H1 (cell line): ENCODE data around the gene CBFA2T2. TPM values are rescaled to one million over a fixed set of nuclear protein-coding genes. Genes with fewer than 3 reads are reported as not detected.
A peak's percentile ranks its signal among the peaks of the same experiment; 100 is the strongest.

Source experiments
- CTCF ChIA-PET: fragments of 300-600 bp; sonication (Branson Sonifier 250); formaldehyde crosslinking; loops from one replicate; lab custom pipeline; 2021; ENCODE audit not compliant: partially characterized antibody; lab: Charles Lee
- POLR2A ChIA-PET: fragments of 300-600 bp; sonication (Branson Sonifier 250); formaldehyde crosslinking; loops from one replicate; lab custom pipeline; 2021; ENCODE audit warnings: inconsistent platforms; ENCODE audit not compliant: partially characterized antibody; lab: Charles Lee
- DNase-seq, 2 experiments: peaks; one replicate each; pipeline versions ENCODE4 v3.0.0 to v3.0.0-alpha.2; 2010 to 2022; ENCODE audit warnings: low spot score in 2 of 2, low read depth in 1 of 2, mixed read lengths in 1 of 2
- FAIRE-seq: peaks from 2 replicates; lab custom pipeline; 2011; peaks lifted over from hg19 to GRCh38; lab: Jason Lieb, UNC
- H2AFZ ChIP-seq: 2 replicates; pipeline ENCODE4 v1.8.1; 2012; ENCODE audit warnings: low read length, inconsistent platforms
- H2AK5ac ChIP-seq: 2 replicates; pipeline ENCODE4 v1.6.1; 2013; ENCODE audit warnings: low read depth, low read length
- H2BK120ac ChIP-seq: replicated peaks from 2 replicates; pipeline ENCODE3; 2013; ENCODE audit warnings: low read depth, low read length, inconsistent platforms
- H2BK12ac ChIP-seq: 2 replicates; pipeline ENCODE4 v1.6.1; 2013; ENCODE audit warnings: low read depth, low read length
- H2BK15ac ChIP-seq: 2 replicates; pipeline ENCODE4 v1.6.1; 2013; ENCODE audit warnings: low read length
- H2BK20ac ChIP-seq: 2 replicates; pipeline ENCODE4 v1.6.1; 2013; ENCODE audit warnings: low read length
- H2BK5ac ChIP-seq: 2 replicates; pipeline ENCODE4 v1.6.1; 2013; ENCODE audit warnings: low read depth, low read length
- H3K14ac ChIP-seq: 2 replicates; pipeline ENCODE4 v1.6.1; 2013; ENCODE audit warnings: inconsistent platforms; ENCODE audit not compliant: insufficient read length
- H3K18ac ChIP-seq: 2 replicates; pipeline ENCODE4 v1.6.1; 2013; ENCODE audit warnings: low read length; ENCODE audit errors: extremely low read depth
- H3K23ac ChIP-seq: 2 replicates; pipeline ENCODE4 v1.6.1; 2013; ENCODE audit warnings: inconsistent platforms; ENCODE audit not compliant: insufficient read length
- H3K23me2 ChIP-seq: 2 replicates; pipeline ENCODE4 v1.6.1; 2013; ENCODE audit warnings: low read depth, low read length
- H3K27ac ChIP-seq: 2 replicates; pipeline ENCODE4 v1.6.1; 2011; ENCODE audit warnings: low read depth, low read length, inconsistent platforms
- H3K27me3 ChIP-seq, 4 experiments: replicated peaks in 1 of 4; 1 replicate in 1 of 4; 2 replicates in 3 of 4; pipeline versions ENCODE4 v1.6.1 to v1.8.1; 2011 to 2013; ENCODE audit warnings: low read length in 3 of 4, mild to moderate bottlenecking in 3 of 4, inconsistent platforms in 2 of 4, mixed read lengths in 2 of 4, moderate library complexity in 1 of 4; ENCODE audit not compliant: control insufficient read depth in 3 of 4, insufficient read depth in 3 of 4; ENCODE audit errors: extremely low read depth in 1 of 4
- H3K36me3 ChIP-seq, 4 experiments: 2 replicates each; pipeline versions ENCODE4 v1.6.1 to v1.8.1; 2011 to 2013; ENCODE audit warnings: mild to moderate bottlenecking in 4 of 4, low read length in 3 of 4, moderate library complexity in 2 of 4, control low read depth in 1 of 4, inconsistent platforms in 1 of 4; ENCODE audit not compliant: insufficient read depth in 4 of 4, control insufficient read depth in 2 of 4
- H3K4ac ChIP-seq: replicated peaks from 2 replicates; pipeline ENCODE3; 2013; ENCODE audit warnings: low read length, low read depth, mixed read lengths, inconsistent platforms; ENCODE audit not compliant: insufficient read length
- H3K4me1 ChIP-seq, 4 experiments: replicated peaks in 1 of 4; 1 replicate in 1 of 4; 2 replicates in 3 of 4; pipeline versions ENCODE4 v1.6.1 to v1.8.1; 2011 to 2013; ENCODE audit warnings: low read length in 3 of 4, inconsistent platforms in 2 of 4, mixed read lengths in 1 of 4; ENCODE audit not compliant: insufficient read depth in 4 of 4, control insufficient read depth in 3 of 4
- H3K4me2 ChIP-seq, 2 experiments: 2 replicates each; pipeline versions ENCODE4 v1.6.1 to v1.8.1; 2011 to 2013; ENCODE audit warnings: low read depth in 2 of 2, low read length in 2 of 2, control low read depth in 1 of 2, inconsistent platforms in 1 of 2, mild to moderate bottlenecking in 1 of 2; ENCODE audit not compliant: insufficient read depth in 1 of 2
- H3K4me3 ChIP-seq, 4 experiments: fragments of 200-600, 300-600 bp in 1 of 4; sonication (generic), shearing (Covaris generic), sonication (Bioruptor Twin) in 1 of 4; 2 replicates each; pipeline versions ENCODE4 v1.5.1 to v1.8.1; 2011 to 2016; ENCODE audit warnings: low read length in 4 of 4, low read depth in 3 of 4, control low read depth in 2 of 4, inconsistent platforms in 2 of 4, mild to moderate bottlenecking in 2 of 4, mixed read lengths in 1 of 4, moderate library complexity in 1 of 4; ENCODE audit not compliant: insufficient read depth in 2 of 4; ENCODE audit errors: extremely low read depth in 1 of 4
- H3K56ac ChIP-seq: replicated peaks from 2 replicates; pipeline ENCODE3; 2013; ENCODE audit warnings: low read depth, mild to moderate bottlenecking, mixed read lengths, low read length, inconsistent platforms; ENCODE audit not compliant: insufficient read length
- H3K79me1 ChIP-seq: 2 replicates; pipeline ENCODE4 v1.6.1; 2013; ENCODE audit warnings: low read depth, low read length, control low read depth
- H3K79me2 ChIP-seq, 2 experiments: 2 replicates each; pipeline versions ENCODE4 v1.6.1 to v1.8.1; 2012 to 2013; ENCODE audit warnings: low read length in 2 of 2, mild to moderate bottlenecking in 2 of 2, inconsistent platforms in 1 of 2; ENCODE audit not compliant: insufficient read depth in 2 of 2, control insufficient read depth in 1 of 2
- H3K9ac ChIP-seq, 4 experiments: replicated peaks in 1 of 4; 1 replicate in 1 of 4; 2 replicates in 3 of 4; pipeline versions ENCODE4 v1.6.1 to v1.8.1; 2011 to 2013; ENCODE audit warnings: low read depth in 3 of 4, low read length in 3 of 4, control low read depth in 2 of 4, mild to moderate bottlenecking in 2 of 4, moderate library complexity in 2 of 4, inconsistent platforms in 1 of 4; ENCODE audit errors: extremely low read depth in 1 of 4
- H3K9me3 ChIP-seq, 2 experiments: 2 replicates each; pipeline versions ENCODE4 v1.6.1 to v1.8.1; 2012 to 2013; ENCODE audit warnings: mild to moderate bottlenecking in 2 of 2, moderate library complexity in 2 of 2, control low read depth in 1 of 2, inconsistent platforms in 1 of 2, low read depth in 1 of 2, low read length in 1 of 2, mixed read lengths in 1 of 2; ENCODE audit not compliant: insufficient read depth in 2 of 2
- H4K20me1 ChIP-seq, 2 experiments: replicated peaks in 1 of 2; 2 replicates each; pipeline versions ENCODE3 to v1.8.1; 2011 to 2013; ENCODE audit warnings: inconsistent platforms in 2 of 2, low read length in 2 of 2, mild to moderate bottlenecking in 1 of 2; ENCODE audit not compliant: insufficient read depth in 2 of 2, control insufficient read depth in 1 of 2
- H4K5ac ChIP-seq: 2 replicates; pipeline ENCODE4 v1.6.1; 2013; ENCODE audit warnings: low read length, low read depth, mixed read lengths, inconsistent platforms; ENCODE audit not compliant: insufficient read length
- H4K8ac ChIP-seq: 2 replicates; pipeline ENCODE4 v1.8.0; 2013; ENCODE audit warnings: mild to moderate bottlenecking, moderate library complexity, low read length, inconsistent platforms; ENCODE audit not compliant: insufficient read depth; ENCODE audit errors: extremely low read depth
- H4K91ac ChIP-seq: replicated peaks from 2 replicates; pipeline ENCODE3; 2013; ENCODE audit warnings: low read length, mixed read lengths, inconsistent platforms; ENCODE audit not compliant: insufficient read length
- BRCA1 ChIP-seq: IDR thresholded peaks from 2 replicates; pipeline ENCODE4 v1.6.1; 2012; ENCODE audit warnings: low read depth, low read length, improper control_type of control experiment
- CBX5 ChIP-seq: fragments of 300-800, 300-1000 bp; sonication (generic); IDR thresholded peaks from 2 replicates; pipeline ENCODE4 v1.7.1; 2016; ENCODE audit warnings: antibody characterized with exemption, low read length, low read depth
- CREB1 ChIP-seq: IDR thresholded peaks from 2 replicates; pipeline ENCODE4 v1.6.1; 2012; ENCODE audit warnings: inconsistent platforms
- HDAC6 ChIP-seq: IDR thresholded peaks from one replicate; pipeline ENCODE4 v1.7.1; 2012; ENCODE audit warnings: low read depth, mild to moderate bottlenecking, inconsistent platforms, low read length, moderate library complexity
- NANOG ChIP-seq: IDR thresholded peaks from 2 replicates; pipeline ENCODE4 v1.6.1; 2011; ENCODE audit warnings: low read length, low read depth, mild to moderate bottlenecking, inconsistent platforms; ENCODE audit not compliant: insufficient read depth, poor library complexity, severe bottlenecking
- POLR2A ChIP-seq, 2 experiments: IDR thresholded peaks; 1 replicate in 1 of 2; 2 replicates in 1 of 2; pipeline ENCODE4 v1.6.1; 2011; ENCODE audit warnings: low read depth in 2 of 2, low read length in 2 of 2, mild to moderate bottlenecking in 2 of 2; ENCODE audit errors: control extremely low read depth in 1 of 2
- RAD21 ChIP-seq, 2 experiments: IDR thresholded peaks in 1 of 2; conservative IDR thresholded peaks in 1 of 2; 2 replicates each; pipeline ENCODE4 v1.6.1; 2011; ENCODE audit warnings: low read depth in 2 of 2, low read length in 2 of 2, improper control_type of control experiment in 1 of 2, inconsistent platforms in 1 of 2, mild to moderate bottlenecking in 1 of 2, moderate library complexity in 1 of 2
- RBBP5 ChIP-seq: IDR thresholded peaks from 2 replicates; pipeline ENCODE4 v1.7.1; 2012; ENCODE audit warnings: low read depth, mild to moderate bottlenecking, inconsistent platforms, low read length, moderate library complexity, borderline replicate concordance
- SAP30 ChIP-seq: fragments of 300-600 bp; sonication (generic); IDR thresholded peaks from 2 replicates; pipeline ENCODE4 v1.7.1; 2012; ENCODE audit warnings: low read length, moderate library complexity, mild to moderate bottlenecking, inconsistent platforms; ENCODE audit not compliant: insufficient read depth, insufficient replicate concordance
- SIRT6 ChIP-seq: IDR thresholded peaks from one replicate; pipeline ENCODE4 v1.7.1; 2012; ENCODE audit warnings: low read length, inconsistent platforms
- SIX5 ChIP-seq: IDR thresholded peaks from 2 replicates; pipeline ENCODE4 v1.6.1; 2011; ENCODE audit warnings: mild to moderate bottlenecking, low read depth, low read length
- SP1 ChIP-seq: IDR thresholded peaks from 2 replicates; pipeline ENCODE4 v1.6.1; 2011; ENCODE audit warnings: low read depth, low read length
- SP2 ChIP-seq: IDR thresholded peaks from 2 replicates; pipeline ENCODE4 v1.6.1; 2012; ENCODE audit warnings: mild to moderate bottlenecking, low read length, inconsistent platforms
- TAF1 ChIP-seq: IDR thresholded peaks from 2 replicates; pipeline ENCODE4 v1.6.1; 2011; ENCODE audit warnings: mild to moderate bottlenecking, low read depth, low read length
- WGBS, 2 experiments: shearing (Covaris generic) in 1 of 2; methylation state at CpG; one replicate each; pipeline versions ENCODE4 v1.1.6 to v1.1.7; 2013 to 2015; ENCODE audit warnings: low lambda C conversion rate in 2 of 2, mixed read lengths in 2 of 2, inconsistent platforms in 1 of 2, low coverage in 1 of 2, missing lambda C conversion rate in 1 of 2; ENCODE audit not compliant: insufficient replicate concordance in 2 of 2, insufficient coverage in 1 of 2, insufficient read length in 1 of 2; ENCODE audit errors: extremely low coverage in 1 of 2, missing lambda C conversion rate in 1 of 2; 5-methylcytosine and 5-hydroxymethylcytosine counted together
- polyA plus RNA-seq, 7 experiments: library from polyadenylated mRNA; depleted of rRNA in 3 of 7; stranded (reverse) in 5 of 7; unstranded in 2 of 7; fragments of >200 nt in 5 of 7; fragments of 200-250 nt in 2 of 7; gene quantifications; 1 replicate in 5 of 7; 2 replicates in 1 of 7; 4 replicates in 1 of 7; pipeline versions ENCODE4 v1.2.1 to v1.2.3, GENCODE V29; 2011 to 2013; ENCODE audit warnings: missing spikeins in 2 of 7, mixed read lengths in 2 of 7
- total RNA-seq: library from RNA; stranded (reverse); fragmentation: NEBNext Ultra II Directional; extraction: Animal tissue kit (Norgen Biotek cat#: 25700); gene quantifications from 2 replicates; pipeline ENCODE4 v1.2.1, GENCODE V29; 2021
- TF ChIP-seq, protein P1 (sequence below): IDR thresholded peaks from 2 replicates; pipeline ENCODE4 v1.6.1; 2012; ENCODE audit warnings: inconsistent platforms

The CBFA2T2 gene
- total and polyA plus RNA-seq, 2 of the 8 experiments (the other 6 are each of a cell fraction or from before 2014, with no cell fraction given): 11.6 to 12.9 TPM

DNA sequence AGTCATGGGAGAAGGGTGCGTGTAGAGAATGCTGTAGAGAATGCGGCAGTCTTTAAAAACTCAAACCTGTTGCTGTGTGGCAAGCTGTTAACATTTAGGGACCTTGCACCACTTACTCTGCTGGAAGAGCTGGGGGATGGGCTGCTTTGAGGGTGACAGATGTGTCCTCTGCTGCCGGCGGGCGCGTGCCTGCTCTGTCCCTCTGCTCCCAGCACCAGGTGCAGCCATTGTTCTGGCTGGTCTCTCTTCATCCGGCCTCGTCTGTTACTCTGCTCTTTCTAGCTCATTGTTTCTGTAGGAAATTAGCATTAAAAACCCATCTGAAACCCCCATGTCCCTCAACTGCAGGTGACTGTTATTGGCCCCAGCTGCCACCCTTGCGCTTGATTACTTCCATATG is 78.5 kb downstream of the CBFA2T2 start:
- WGBS, 2 experiments: 11% methylated on average over 9 of the region's 9 CpGs; no CpG with 5 or more reads in 1 of the 2 experiments
- no peaks in the 10 kb centered on the region for H3K79me2 ChIP-seq
- no peaks in the 10 kb centered on the region for H3K36me3 ChIP-seq
- H3K56ac ChIP-seq: no peak overlapping the region
- FAIRE-seq: peak; percentile 57
- H3K79me1 ChIP-seq: no peaks in the 10 kb centered on the region
- peaks cover 0 to 14% (median 10%) of the 10 kb centered on the region in 4 experiments; a peak in 4 of 7 replicates for H3K27me3 ChIP-seq
- no peak overlapping the region for H2BK15ac ChIP-seq
- H3K23me2 ChIP-seq: no peaks in the 10 kb centered on the region
- H2BK12ac ChIP-seq: no peak overlapping the region
- H3K9me3 ChIP-seq: no peaks in the 10 kb centered on the region
- peak overlapping the region in 1 of 4 experiments; percentile 27; a peak in 3 of 8 replicates for H3K4me3 ChIP-seq
- no peak overlapping the region for H4K8ac ChIP-seq
- no peak overlapping the region for H2AK5ac ChIP-seq
- no peak overlapping the region for H3K18ac ChIP-seq
- no peak overlapping the region for H2BK20ac ChIP-seq
- no peak overlapping the region for H3K27ac ChIP-seq
- POLR2A ChIA-PET: interaction anchor here (0.8 to 1.2 kb wide), 4 partner anchors 11 to 91 kb away, joined by 3 to 7 read pairs (median 4); no protein-coding TSS in a partner anchor
- peaks cover 4 to 6% of the 10 kb centered on the region in 2 experiments for H4K20me1 ChIP-seq
- peak; percentile 75 to 89 for DNase-seq
- H4K5ac ChIP-seq: no peak overlapping the region
- H3K23ac ChIP-seq: no peak overlapping the region
- no peak overlapping the region for H3K4ac ChIP-seq
- CTCF ChIA-PET: no interaction called here
- no peak overlapping the region for H2BK5ac ChIP-seq
- H2AFZ ChIP-seq: no peak overlapping the region
- H3K4me1 ChIP-seq: peaks cover 0 to 12% (median 8%) of the 10 kb centered on the region in 4 experiments; a peak in 3 of 7 replicates
- no peak overlapping the region for H4K91ac ChIP-seq
- H3K9ac ChIP-seq: no peak overlapping the region
- peak overlapping the region; percentile 57 to 62 for H3K4me2 ChIP-seq
- no peak overlapping the region for H2BK120ac ChIP-seq
- no peak overlapping the region for H3K14ac ChIP-seq
- no peak for TF ChIP-seq SIX5
- TF ChIP-seq HDAC6: no peak
- no peak for TF ChIP-seq BRCA1
- TF ChIP-seq RBBP5: no peak
- 0 out of 2 replicates have a peak, but pooled peaks have one; percentile 27 for TF ChIP-seq TAF1
- no peak for TF ChIP-seq CBX5
- no peak for TF ChIP-seq SIRT6
- TF ChIP-seq CREB1: 0 out of 2 replicates have a peak, but pooled peaks have one; percentile 31
- TF ChIP-seq SAP30: no peak
- TF ChIP-seq SP1: peak; percentile 85
- peak; percentile 7 for TF ChIP-seq NANOG
- no peak for TF ChIP-seq SP2
- TF ChIP-seq, protein P1, sequence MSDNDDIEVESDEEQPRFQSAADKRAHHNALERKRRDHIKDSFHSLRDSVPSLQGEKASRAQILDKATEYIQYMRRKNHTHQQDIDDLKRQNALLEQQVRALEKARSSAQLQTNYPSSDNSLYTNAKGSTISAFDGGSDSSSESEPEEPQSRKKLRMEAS: peak; percentile 91
- peak in 1 of 2 experiments; percentile 14; a peak in 1 of 4 replicates for TF ChIP-seq RAD21 (IDR thresholded peaks at IDR 0.05 in 1 of 2, conservative IDR thresholded peaks at IDR 0.05 in 1 of 2; ENCODE audit: low read depth in 2 of 2, low read length in 2 of 2)
- TF ChIP-seq POLR2A (IDR thresholded peaks at IDR 0.05; ENCODE audit: control extremely low read depth in 1 of 2, low read depth in 2 of 2, low read length in 2 of 2): no peak
